Fibroblast of the aortic adventitia (primary cell): ENCODE data around the gene MRGPRG. TPM values are rescaled to one million over a fixed set of nuclear protein-coding genes. Genes with fewer than 3 reads are reported as not detected.
"Not testable (repeated sequence)": the region's sequence is repeated elsewhere in the genome, so short reads cannot be mapped to it uniquely, and the experiment has no call there.

Experiments
- DNase-seq: peaks from one replicate; pipeline ENCODE4 v3.0.0-alpha.2; 2010; ENCODE audit warnings: low read depth
- H3K4me3 ChIP-seq: 2 replicates; pipeline ENCODE4 v1.5.1; 2011; ENCODE audit warnings: low read depth, mild to moderate bottlenecking, control low read depth, low read length, moderate library complexity
- CTCF ChIP-seq: IDR thresholded peaks from 2 replicates; pipeline ENCODE4 v1.5.1; 2011; ENCODE audit warnings: mild to moderate bottlenecking, low read length, control low read depth, inconsistent platforms; ENCODE audit not compliant: insufficient read depth
- total RNA-seq: library from RNA; depleted of rRNA; stranded (reverse); fragments of >200 nt; gene quantifications from 2 replicates; pipeline ENCODE4 v1.2.3, GENCODE V29; 2012; ENCODE audit warnings: low replicate concordance

MRGPRG gene, protein sequence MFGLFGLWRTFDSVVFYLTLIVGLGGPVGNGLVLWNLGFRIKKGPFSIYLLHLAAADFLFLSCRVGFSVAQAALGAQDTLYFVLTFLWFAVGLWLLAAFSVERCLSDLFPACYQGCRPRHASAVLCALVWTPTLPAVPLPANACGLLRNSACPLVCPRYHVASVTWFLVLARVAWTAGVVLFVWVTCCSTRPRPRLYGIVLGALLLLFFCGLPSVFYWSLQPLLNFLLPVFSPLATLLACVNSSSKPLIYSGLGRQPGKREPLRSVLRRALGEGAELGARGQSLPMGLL
- total RNA-seq: not detected in 2 replicates

- no peak for DNase-seq
- no peak for TF ChIP-seq CTCF
- H3K4me3 ChIP-seq: no peak within 1 kb of the TSS
These were observed at the start of gene MRGPRG for GRCh38 chr11:3218483-3219280. Gene MRGPRG, minus strand, starts transcription at chr11:3218813. Its CDS starts 0 bp downstream, at chr11:3218813.

- not testable (repeated sequence) for H3K4me3 ChIP-seq, DNase-seq
These were observed 43.9 kb upstream of the MRGPRG start for GRCh38 chr11:3262548-3262947.

DNA sequence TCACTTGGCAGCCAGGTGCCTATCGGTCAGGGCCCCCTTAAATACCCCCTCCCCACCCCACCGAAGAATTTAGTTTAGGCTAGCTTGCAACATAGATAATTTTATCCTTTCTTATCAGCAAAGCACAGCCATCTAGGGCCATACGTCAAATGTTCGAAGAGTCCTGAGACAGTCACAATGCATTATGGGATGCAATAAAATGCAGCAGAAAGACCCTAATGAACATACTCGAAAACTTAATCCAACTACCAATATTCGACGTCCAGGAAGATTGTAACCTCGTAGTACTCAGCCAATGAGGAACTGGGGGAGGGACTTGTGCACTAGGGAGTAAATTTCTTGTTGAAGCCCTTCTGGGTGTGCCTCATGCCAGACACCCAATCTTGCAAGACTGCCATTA, 43.2 kb upstream of the MRGPRG start:
- H3K4me3 ChIP-seq, DNase-seq: not testable (repeated sequence)

DNA sequence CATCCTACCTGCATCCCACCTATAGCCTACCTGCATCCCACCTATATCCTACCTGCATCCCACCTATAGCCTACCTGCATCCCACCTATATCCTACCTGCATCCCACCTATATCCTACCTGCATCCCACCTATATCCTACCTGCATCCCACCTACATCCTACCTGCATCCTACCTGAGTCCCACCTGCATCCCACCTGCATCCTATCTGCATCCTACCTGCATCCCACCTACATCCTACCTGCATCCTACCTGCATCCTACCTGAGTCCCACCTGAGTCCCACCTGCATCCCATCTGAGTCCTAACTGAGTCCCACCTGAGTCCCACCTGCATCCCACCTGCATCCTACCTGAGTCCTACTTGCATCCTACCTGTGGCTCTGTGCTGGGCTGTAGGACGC, 38.9 kb upstream of the MRGPRG start:
- not testable (repeated sequence) for DNase-seq, H3K4me3 ChIP-seq

- not testable (repeated sequence) for H3K4me3 ChIP-seq, DNase-seq
These were observed 36.6 kb upstream of the MRGPRG start for GRCh38 chr11:3255241-3255640.

- not testable (repeated sequence) for H3K4me3 ChIP-seq, DNase-seq
These were observed 36.2 kb upstream of the MRGPRG start for GRCh38 chr11:3254773-3255172.

DNA sequence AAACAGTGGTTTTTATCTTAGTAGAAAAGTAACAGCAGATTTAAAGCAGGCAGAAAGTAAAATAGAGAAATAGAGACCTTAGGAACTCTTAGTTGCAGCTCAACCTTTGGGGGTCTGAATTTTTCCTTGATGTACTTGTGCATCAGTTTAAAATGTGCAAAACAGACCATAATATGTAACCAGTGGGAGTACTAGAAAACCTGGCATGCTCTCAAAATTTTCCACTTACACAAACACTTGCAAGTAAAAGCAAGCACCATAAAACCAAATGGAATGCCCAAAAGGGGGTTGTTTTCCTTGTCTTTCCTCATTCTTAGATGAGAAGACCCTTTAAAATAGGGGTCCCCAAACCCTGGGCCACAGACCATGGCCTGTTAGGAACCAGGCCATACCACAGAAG, 26.5 kb upstream of the MRGPRG start:
- H3K4me3 ChIP-seq: no peak overlapping the region
- no peak for TF ChIP-seq CTCF
- DNase-seq: no peak

- no peak for TF ChIP-seq CTCF
- no peak overlapping the region for H3K4me3 ChIP-seq
- DNase-seq: no peak
These were observed 25.3 kb upstream of the MRGPRG start for GRCh38 chr11:3243880-3244279.

- no peak overlapping the region for H3K4me3 ChIP-seq
- DNase-seq: no peak
- TF ChIP-seq CTCF: no peak
These were observed 18.5 kb upstream of the MRGPRG start for GRCh38 chr11:3237119-3237518.
